Iris pigment epithelial cell (primary cell): ENCODE data around the gene MYEOV.

Experiments used
- DNase-seq: peaks from one replicate; pipeline ENCODE4 v3.0.0-alpha.2; 2011; ENCODE audit warnings: low read depth

The MYEOV gene

DNA sequence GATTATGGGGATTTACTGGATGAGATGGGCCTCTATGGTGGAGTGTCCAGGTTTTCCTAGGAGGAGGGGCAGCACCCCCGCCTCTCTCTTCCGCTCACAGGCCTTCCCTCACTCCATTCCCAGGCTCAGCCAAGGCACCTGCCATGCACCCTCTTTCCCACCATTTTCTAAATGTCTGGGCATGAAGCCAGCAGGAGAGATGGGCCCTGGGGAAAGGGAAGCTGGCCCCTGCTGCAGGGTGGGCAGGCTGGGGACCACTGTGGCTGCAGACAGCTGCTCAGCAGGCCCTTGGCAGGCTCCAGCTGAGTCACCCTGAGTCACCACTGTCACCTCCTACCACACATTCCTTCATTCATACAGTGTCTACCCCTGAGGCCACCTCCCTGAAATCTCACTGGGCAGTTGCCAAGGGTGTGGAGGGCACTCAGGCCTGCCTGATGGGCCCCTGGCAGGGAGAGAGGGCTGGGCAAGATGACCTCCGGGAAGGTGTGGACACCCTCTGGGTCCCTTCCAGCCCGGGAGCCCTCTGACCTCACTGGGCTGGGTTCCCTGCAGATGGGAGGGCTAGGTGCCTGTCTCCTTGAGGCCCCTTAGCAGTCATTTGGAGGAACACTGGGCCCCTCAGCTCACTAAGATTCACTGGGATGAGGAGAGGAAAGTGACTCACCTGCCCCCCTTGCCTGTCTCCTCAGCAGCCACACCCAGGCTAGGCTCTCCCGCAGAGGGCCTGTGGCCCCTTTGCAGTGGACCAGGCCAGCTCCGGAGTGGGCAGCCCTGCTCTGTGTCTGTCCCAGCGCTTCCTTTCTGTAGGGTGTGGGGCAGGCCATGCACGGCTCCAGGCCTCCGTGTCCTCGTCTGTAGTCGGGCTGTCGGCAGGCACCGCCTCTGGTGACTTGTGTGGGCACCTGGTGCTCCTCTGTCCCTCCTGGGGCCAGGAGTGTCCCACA, 7.8 kb downstream of the MYEOV start:
- peak; percentile 55 for DNase-seq

- no peak for DNase-seq
Observed at GRCh38 chr11:69302447-69303020, 8.6 kb downstream of the MYEOV start.

DNA sequence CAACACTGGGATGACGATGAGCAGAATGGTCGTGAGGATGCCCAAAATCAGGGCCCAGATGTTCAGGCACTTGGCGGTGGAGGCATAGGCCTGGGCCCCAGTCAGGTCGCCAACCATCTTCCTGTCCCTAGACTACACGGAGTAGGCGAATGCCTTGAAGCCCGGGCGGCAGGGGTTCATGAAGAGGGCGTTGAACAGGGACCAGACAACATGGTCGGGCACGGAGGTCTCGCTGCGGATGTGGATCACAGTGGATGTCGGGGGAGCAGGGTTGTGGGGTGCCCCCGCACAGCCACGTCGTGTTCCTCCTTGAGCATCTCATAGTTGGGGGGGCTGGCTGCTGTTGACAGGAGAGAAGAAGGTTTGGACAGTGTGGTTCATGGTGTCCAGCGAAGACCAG, 9.5 kb downstream of the MYEOV start:
- DNase-seq, result no peak

DNA sequence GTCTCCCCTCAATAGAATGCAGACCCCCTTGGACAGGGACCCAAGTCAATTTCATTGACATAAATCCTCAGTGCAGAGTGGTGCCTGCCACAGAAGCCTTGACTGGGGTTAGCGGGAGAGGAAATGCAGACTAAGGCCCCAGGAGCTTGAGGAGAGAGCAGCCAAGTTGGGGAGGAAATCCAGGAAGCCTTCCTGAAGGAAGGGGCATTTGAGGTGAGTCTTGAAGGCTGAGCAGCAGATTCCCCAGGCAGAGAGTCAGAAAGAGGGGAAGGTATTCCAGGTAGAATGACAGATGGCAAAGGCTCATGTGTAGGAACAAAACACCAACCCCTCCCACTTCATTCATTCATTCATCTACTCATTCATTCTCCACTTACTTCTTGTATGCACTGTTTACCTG, 10.3 kb downstream of the MYEOV start:
- no peak for DNase-seq

GRCh38 chr11:69304686-69305085, 10.7 kb downstream of the MYEOV start:
- DNase-seq, result no peak

- no peak for DNase-seq
Observed at GRCh38 chr11:69305885-69306540, 12.1 kb downstream of the MYEOV start.

GRCh38 chr11:69306821-69307220, 12.9 kb downstream of the MYEOV start:
- no peak for DNase-seq

DNA sequence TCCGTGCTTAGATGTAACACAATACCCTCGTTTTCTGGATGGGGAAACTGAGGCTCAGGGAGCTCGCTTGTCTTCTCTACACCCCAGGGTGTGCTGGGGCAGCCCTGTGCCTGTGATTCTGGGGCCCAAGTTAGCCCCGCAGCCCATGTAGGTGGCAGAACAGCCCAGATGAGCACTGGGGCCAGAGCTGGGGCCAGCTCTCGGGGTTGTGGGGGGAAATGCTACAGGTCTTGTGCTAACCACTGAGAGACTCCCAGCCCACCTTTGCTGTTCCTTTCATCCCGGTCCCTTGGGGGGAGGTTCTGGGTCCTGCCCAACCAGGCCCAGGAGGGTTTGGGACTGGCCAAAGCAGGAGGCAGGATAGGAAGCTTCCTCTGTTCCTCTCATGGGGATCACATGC, 13.5 kb downstream of the MYEOV start:
- no peak for DNase-seq

DNA sequence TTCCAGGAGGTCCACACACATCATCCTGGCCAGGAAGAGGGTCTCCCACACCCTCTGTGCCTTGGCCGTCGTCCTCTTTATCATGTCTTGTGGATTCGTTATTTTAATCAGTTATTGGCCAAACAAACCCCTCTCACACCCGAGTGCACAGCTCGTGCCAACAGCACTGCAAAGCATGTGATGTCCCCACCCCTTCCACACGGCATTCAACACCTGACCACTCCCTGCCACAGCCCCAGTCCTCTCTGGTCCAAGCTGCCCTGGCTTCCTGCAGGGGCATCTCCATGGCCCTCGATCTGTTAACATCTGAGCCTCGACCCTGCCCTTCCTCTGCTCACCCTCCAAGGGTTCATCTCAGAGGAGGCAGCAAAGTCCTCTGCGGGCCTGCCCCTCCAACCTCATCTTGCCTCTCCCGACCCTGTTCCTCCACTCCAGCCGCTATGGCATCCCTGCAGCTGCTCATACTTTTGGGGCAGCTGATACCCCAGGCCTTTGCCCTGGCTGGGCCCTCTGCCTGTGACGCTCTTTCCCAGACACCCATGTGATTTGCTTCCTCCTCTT, 14.0 kb downstream of the MYEOV start:
- no peak for DNase-seq

GRCh38 chr11:69308491-69308911, 14.5 kb downstream of the MYEOV start:
- DNase-seq, result no peak

- no peak for DNase-seq
Observed at GRCh38 chr11:69308936-69309615, 15.1 kb downstream of the MYEOV start.

- no peak for DNase-seq
Observed at GRCh38 chr11:69309631-69310280, 15.8 kb downstream of the MYEOV start.

DNA sequence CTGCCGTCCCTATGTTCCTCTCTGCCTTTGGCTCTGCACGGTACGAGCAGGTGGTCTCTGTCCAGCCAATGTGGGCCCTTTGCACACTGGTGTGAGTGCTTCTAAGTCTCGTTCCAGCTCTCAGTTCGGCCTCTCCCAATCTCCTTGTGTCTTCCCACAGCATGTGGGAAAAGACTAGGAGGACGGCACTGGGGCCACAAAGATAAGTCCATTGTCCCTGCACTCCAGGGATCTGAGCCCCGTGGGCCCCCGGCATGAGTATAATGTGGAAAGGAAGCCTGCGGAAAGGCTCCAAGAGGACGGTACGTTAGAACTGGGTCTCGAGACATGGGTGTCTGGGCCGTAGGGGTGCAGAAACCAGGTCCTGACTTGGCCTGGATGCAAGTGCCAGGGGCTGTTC, 16.4 kb downstream of the MYEOV start:
- DNase-seq, result no peak

DNA sequence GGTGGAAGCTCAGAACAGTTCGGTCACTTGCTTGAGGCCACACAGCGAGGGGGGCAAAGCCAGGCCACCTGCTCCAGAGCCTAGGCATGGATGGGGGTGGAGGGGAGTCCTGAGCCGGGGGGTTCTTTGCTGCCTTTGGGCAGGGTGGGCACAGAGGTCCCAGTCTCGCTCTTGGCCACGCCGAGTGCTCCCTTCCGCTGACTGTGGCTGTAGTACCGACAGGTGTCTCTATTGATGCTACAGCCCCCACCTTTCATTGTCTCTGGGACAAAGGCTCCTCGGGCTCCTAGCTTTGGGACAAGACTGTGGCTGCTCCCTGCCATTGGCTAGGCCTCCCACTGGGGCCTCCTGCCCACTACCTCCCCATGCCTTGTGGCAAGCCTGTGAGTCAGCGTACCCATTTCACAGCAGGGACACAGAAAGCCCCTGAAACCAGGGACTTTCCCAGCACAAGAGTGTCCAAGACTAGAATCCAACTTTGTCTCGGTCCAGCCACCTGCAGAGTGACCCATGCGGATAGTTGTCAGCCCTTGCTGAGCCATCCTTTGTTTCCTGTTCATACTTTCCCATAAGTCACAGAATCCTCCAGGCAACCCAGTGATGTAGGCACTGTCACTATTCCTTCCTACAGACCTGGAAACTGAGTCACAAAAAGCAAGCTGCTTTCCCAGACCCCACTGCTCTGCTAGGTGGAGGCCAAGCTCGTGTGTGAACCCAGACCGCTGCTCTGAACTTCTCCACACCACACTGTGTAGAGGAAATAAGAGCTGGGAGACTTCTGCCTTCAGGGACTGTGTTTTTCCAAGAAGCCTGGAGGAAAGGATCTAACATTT, 17.2 kb downstream of the MYEOV start:
- DNase-seq, result no peak

- no peak for DNase-seq
Observed at GRCh38 chr11:69311767-69312385, 17.9 kb downstream of the MYEOV start.

GRCh38 chr11:69312453-69313404, 18.8 kb downstream of the MYEOV start:
- no peak for DNase-seq

GRCh38 chr11:69313992-69314391, 20.0 kb downstream of the MYEOV start:
- DNase-seq, result no peak

DNA sequence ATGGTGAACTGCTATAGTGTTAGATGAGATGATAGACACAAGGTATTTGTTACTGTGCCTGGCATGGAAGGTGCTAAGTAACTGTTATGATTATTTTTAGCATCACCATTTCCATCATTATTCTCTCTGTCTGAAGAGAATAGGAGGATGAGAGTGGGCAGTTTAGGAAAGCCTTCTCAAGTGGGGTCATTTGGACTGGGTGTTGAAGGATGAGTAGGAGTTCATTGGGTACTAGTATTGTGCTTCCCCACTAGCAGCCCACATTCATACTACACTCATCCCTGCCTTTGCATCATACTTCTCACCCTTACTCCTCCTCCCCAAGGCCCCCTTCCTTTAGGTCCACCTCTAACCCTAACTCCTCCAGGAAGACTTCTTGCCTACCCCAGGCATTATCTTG, 20.6 kb downstream of the MYEOV start:
- DNase-seq, result no peak

- no peak for DNase-seq
Observed at GRCh38 chr11:69316956-69317355, 23.0 kb downstream of the MYEOV start.
